ENCODE data around the gene DLGAP1. TPM values are rescaled to one million over a fixed set of nuclear protein-coding genes. Genes with fewer than 3 reads are reported as not detected.
"Not testable (repeated sequence)": the region's sequence is repeated elsewhere in the genome, so short reads cannot be mapped to it uniquely, and the experiment has no call there.

DLGAP1 gene
- total RNA-seq, 1 donor from 2014 or later: 80.2 TPM

DNA sequence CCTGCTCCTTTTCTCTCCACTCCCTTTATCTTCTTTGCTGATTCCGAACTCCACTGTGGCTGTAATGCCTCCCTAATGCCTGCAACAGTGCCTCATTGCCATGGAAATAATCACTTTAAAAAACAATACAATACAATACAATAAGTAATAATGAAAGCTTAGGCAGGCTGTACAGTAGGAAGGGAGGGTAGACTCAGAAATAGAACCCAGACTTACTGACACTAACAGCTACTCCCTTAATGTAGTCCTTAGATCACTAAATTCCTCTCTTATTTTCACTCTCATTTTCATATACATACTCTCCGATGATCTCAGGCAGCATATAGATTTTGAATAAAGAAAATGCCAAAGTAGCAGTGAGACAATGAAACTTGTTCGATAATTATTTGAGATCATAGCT, 70.2 kb downstream of the DLGAP1 start:
- DNase-seq: no peak

DNA sequence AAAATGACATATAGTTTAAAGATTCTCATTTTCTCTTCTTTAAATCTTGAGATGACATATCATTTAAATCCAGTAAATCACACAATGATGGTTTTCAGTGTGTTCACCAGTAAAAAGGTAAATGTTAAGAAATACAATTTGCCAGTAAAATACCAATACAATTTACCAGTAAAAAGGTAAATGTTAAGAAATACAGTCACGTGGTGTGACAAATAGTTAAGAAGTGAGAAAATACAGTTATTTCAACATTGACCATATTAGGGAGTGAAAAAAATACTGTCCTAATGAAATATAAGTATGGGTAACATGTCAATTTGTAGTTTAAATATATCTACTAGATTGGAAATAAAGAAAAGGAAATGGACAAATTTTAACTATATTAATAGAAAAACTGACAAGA, 80.5 kb downstream of the DLGAP1 start:
- DNase-seq: no peak

GRCh38 chr18:4369705-4370104, 85.4 kb downstream of the DLGAP1 start:
- DNase-seq: no peak

DNA sequence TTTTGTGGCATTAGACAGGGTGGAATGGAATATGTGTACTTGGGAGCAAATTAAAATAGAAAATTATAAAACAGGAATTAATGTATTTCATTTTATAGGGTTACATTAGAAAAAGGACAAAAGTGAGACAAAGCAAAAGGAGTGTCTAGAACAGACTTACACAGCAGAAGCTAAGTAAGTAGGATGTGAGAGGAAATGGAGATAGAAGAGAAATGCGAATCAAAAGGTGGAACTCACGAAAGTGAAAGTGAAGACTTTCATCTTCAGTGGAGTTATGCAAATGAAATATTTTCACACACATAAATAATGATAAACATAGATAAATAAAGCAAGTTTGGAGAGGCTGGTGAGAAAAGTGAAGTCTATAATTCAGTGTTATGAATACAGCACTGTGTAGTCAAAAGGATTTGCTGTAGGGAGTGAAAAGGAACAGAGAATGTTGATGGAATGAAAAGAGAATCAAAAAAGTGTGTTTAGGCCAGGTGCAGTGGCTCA, 94.8 kb downstream of the DLGAP1 start:
- no peak for DNase-seq

DNA sequence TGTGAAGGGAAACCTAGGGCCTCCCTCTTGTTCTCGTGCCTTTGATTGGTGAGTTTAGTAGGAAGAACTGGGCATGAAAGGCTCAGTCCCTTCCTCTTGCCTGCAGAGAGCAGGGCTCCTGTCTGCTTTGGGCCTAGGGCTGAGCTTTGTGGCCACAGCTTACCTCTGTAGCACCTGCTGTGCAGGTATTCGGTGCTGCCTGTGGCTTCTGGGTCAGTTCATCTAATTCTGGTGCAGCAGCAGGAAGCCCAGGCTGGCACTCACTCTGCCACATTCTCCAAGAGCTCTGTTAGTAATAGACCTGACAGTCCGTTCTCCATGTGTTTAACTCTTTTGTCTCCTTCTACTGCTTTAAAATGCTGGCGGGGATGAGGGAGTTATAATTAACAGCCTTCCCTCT, 96.5 kb downstream of the DLGAP1 start:
- DNase-seq: no peak

- DNase-seq: no peak
Measured at GRCh38 chr18:4357579-4357978, 97.5 kb downstream of the DLGAP1 start.

GRCh38 chr18:4356929-4357328, 98.2 kb downstream of the DLGAP1 start:
- no peak for DNase-seq

- no peak for DNase-seq
Measured at GRCh38 chr18:4353853-4354418, 101.2 kb downstream of the DLGAP1 start.

DNA sequence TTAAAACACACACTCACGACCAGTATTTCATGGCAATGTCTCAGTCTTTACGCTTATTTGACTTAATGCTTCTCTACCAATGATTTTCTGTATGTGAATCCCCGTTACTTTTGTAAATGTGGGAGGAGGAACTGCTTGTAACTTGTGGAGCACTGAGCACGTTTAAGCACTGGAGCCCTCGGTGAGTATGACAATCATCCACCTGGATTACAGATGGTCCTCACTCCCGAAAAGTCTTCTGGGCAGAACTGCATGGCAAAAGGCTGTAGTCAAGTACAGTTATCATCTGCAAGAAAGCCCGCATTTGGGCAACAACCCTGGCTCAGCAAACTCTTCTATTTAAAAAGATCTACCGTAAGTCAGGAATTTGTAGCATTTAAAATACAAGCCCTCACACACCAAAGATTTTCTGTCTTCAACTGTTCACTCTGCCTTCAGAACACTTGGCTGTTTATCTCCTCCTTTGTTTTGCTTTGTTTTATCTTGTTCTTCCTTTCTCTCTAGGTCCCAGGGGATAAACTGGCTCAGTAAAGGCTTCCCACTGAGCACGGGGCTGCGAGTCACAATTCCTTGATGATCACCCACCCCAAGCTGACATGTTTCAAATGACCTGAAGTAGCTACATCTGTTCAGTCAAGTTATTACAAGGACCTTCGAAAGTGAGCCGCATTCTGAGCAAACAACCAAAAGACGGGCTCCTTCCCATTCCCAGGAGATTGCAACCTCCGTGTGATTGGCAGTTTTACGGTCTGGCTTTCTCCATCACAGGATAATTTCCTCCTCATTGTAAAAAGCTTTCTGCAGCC, 102.2 kb downstream of the DLGAP1 start:
- no peak for DNase-seq

GRCh38 chr18:4351005-4351404, 104.1 kb downstream of the DLGAP1 start:
- no peak for DNase-seq

DNA sequence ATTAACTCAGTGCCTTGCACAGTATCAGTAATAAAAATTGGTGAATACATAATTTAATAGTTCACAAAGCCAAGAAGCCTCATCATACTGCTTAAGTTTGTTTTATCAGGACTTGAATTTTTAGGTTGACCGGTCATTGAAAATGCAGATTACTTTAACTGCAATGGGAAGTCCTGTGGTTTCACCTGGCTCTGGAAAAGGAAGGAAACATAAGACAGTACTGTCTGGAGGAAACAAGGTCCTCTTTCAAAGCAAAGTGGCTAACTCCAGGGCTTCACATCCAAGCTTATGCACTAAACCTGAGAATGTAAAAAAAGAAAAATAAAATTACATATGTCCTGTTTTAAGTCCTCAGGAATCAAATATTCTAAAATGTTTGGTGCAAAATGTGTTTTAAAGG, 119.7 kb downstream of the DLGAP1 start:
- DNase-seq: no peak

DNA sequence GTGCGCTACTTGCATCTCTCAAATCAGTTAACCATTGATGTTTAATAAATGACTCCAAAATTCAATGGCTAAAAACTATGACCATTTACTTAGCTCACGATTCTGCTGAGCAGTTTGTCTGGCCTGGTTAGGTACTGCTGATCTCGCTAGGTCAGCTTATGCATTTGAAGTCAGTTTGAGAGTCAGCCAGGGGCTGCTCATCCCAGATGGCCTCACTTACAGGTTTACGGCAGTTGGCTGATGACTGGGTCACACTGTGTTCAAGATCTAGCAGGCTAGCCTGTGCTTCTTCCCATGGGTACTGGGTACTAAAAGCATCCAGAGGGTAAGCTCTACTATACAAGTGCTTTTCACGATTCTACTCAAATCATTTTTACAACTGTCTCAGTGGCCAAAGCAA, 122.1 kb downstream of the DLGAP1 start:
- DNase-seq: no peak

GRCh38 chr18:4319738-4320677, 135.1 kb downstream of the DLGAP1 start:
- DNase-seq: no peak

GRCh38 chr18:4318311-4318710, 136.8 kb downstream of the DLGAP1 start:
- no peak for DNase-seq

GRCh38 chr18:4311945-4312344, 143.2 kb downstream of the DLGAP1 start:
- DNase-seq: not testable (repeated sequence)

DNA sequence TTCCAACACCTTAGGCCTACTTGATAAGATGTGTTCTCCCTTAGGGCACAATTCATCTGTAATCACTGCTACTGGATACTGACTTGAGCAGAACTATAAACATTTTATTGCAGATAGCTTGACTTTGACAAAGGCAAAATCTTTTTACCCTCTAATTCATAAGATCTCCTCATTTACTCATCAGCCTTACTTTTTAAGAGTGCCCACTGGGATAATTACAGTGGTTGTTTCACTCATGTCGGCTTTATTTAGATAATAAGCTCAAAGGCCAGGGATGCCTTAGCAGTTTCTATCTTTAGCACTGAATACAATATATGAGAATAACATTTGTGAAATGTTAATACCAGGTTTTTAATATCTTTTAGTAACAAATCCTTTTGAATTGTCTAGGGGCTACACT, 144.0 kb downstream of the DLGAP1 start:
- DNase-seq: no peak

DNA sequence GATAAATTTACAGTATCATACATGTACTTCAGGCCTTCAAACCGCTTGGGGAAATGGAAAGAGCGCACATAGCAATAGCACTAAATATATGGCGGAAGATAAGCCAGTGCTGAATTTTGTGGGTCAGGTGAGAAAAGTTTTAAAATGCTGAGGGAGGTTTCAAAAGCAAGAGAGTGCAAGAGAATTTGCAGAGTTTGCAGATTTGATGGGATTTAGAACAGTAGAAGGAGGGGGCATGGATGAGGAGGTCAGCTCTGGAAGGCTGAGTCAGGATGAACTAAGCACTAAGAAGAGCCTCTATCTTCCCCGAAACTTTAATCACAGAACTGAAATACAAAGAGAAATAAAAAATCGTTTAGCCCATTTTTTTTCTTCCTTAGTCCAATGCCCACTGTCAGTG, 145.9 kb downstream of the DLGAP1 start:
- DNase-seq: no peak

DNA sequence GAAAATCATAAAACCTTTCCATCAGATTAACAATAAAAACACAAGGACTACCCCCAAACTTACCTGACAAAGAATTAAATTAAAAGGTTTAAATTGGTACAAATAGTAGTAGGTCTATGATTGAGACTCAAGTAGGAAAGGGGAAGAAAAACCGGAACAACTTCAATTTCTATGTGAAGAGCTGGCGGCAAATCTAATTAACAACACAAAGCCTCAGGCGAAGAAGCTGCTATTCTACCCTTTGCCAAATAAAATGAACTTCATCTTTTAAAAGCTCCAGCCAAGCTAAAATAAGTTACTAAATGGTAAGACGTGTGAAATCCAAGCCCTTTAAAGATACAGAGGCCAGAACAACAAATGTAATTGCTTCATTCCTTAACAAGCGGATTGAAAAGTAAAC, 146.5 kb downstream of the DLGAP1 start:
- DNase-seq: no peak

DNA sequence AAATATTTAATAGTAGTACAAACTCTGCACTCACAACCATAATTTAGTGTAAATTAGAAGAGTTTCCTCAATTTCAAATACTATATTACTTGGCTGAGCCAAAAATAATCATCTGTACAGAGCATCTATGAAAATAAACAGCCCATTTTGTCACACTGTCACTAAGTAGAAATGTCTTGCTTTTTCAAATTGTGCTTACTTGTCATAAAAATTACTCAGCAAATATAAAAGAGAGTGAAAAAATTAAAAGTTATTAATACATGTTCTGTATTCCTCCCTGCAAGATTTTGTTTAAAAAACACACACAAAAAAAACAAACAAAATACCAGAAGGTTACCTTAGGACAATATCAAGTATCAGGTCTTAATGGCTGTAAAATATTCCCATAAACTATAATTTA, 155.7 kb downstream of the DLGAP1 start:
- no peak for DNase-seq

GRCh38 chr18:4293337-4293736, 161.8 kb downstream of the DLGAP1 start:
- DNase-seq: no peak

DNA sequence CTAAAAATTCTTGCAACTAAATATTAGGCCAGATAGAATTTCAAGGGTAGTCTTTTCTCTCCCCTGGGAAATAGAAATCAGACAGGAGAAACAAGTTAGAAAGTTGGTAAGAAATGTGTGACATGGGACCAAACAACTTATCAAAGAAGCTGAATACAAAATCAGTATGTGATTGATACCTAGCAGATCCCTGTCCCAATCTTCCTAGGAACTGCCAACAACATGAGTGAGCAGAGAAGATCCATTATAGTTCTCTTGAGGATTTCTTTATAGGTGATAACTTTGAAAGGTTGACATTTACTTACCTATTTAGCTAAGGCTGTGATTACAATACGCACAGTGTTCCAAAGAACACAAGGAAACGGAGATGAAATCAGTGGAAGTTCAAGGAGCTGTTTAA, 162.4 kb downstream of the DLGAP1 start:
- no peak for DNase-seq

DNA sequence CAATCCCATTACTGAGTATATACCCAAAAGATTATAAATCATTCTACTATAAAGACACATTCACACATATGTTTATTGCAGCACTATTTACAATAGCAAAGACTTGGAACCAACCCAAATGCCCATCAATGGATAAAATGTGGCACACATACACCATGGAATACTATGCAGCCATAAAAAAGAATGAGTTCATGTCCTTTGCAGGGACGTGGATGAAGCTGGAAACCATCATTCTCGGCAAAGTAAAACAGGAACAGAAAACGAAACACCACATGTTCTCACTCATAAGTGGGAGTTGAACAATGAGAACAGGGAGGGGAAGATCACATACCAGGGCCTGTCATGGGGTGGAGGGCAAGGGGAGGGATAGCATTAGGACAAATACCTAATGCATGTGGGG, 167.8 kb downstream of the DLGAP1 start:
- not testable (repeated sequence) for DNase-seq

GRCh38 chr18:4286256-4286655, 168.9 kb downstream of the DLGAP1 start:
- DNase-seq: no peak

Data from occipital lobe (tissue), 2 donors.